DND-41 (cell line): ENCODE results near the gene APOBEC3C.

Experiments used
- CTCF ChIP-seq: IDR thresholded peaks from 2 replicates; pipeline ENCODE4 v1.5.1; 2012; ENCODE audit warnings: borderline replicate concordance, low read length, moderate library complexity, mild to moderate bottlenecking; ENCODE audit not compliant: poor library complexity, severe bottlenecking; ENCODE audit errors: extremely low read depth
- EZH2 ChIP-seq: IDR thresholded peaks from 3 replicates; pipeline ENCODE4 v1.6.1; 2012; ENCODE audit warnings: borderline replicate concordance, low read depth, mild to moderate bottlenecking, moderate library complexity, low read length, inconsistent platforms; ENCODE audit not compliant: severe bottlenecking

GRCh38 chr22:39028281-39028680 lies 14.2 kb downstream of the APOBEC3C start:
- TF ChIP-seq CTCF (no peak), EZH2 (no peak)
